ENCODE measurements around the gene COQ10A. TPM values are rescaled to one million over a fixed set of nuclear protein-coding genes. Genes with fewer than 3 reads are reported as not detected.

COQ10A gene
- total RNA-seq = 9.6 and 9.8 TPM in 2 replicates

GRCh38 chr12:56266693-56267442 is at the start of gene COQ10A:
TSS of gene COQ10A (plus strand) at chr12:56266942. CDS start at chr12:56267119, 177 bp downstream.

GRCh38 chr12:56221757-56222530 is 44.8 kb upstream of the COQ10A start, which contains the start of gene RNF41:
TSS of gene RNF41 (minus strand) at chr12:56221922. CDS start at chr12:56214047, 7,875 bp downstream.

DNA sequence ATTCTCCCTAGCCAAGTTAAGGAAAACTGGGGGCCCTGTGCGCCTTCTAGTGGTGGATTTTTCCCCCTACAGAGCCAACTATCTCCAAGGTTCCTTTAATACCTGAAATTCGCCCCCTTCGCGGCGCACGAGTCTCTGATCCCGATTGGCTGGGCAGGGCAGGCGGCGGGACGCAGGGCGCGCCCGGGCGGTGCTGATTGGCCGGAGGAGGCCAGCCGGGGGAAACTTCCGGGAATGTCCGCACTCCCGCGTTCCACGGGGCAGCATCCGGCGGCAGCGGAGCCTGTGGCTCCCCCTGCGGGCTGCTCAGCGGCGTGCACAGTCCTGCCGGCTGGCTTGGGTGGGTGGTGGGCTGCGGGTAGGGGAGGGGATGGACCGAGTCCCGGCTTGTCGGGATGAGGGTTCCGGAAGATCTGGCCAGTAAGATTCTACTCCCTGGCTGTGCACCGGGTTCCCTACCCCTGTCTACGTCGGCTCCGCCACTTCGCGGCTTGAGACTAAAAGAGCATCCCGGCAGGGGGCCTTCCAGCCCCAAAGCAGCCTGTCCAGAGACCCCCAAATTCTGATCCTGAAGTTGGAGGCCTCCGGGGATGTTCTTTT is 42.5 kb upstream of the COQ10A start, which contains the start of gene NABP2:
Gene NABP2, plus strand, starts transcription at position 241 of the 600 bp plus-strand sequence. CDS start 515 bp downstream, outside the sequence.

GRCh38 chr12:56229916-56230431 is 36.8 kb upstream of the COQ10A start, which contains the start of gene SLC39A5:
TSS of gene SLC39A5 (plus strand) at chr12:56230051. CDS start at chr12:56231275, 1,224 bp downstream.

DNA sequence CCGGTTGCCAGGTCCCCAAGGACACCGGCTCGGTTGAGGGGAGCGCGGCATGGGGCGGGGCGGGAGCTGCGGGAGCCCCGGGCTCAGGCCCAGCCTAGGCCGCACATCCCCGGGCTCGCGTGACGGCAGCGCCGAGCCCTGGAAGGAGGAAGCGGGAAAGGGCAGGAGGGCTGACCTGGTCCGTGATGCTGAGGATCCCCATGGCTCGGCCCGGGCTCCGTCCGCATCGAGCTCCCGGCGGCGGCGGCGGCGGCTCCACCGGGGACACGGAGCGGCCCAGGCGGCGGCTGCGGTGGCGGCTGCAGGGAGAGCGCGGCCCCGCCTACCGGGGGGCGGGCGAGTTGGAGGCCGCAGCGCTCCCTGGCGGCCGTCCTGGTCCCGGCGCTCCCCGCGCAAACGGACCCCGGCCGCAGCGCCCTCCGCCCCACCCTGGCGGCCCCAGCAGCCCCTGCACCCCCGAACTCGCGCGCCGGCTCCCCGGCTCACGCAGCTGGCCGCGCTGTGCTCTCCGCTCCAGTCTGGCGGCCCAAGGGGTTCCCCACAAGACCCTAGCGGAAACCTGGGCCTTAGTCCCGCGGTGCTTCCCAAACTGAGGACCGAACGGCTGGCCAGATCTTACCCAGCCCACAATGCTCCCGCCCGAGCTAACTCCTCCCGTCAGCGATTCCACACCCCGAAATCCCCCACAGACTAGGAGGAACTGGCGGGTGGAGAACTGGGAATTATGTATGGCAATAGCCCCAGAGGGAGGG is 8.5 kb upstream of the COQ10A start, which contains the start of gene ANKRD52:
Gene ANKRD52, minus strand, starts transcription at position 317 of the 752 bp plus-strand sequence. Its CDS starts 115 bp downstream, at position 202.

DNA sequence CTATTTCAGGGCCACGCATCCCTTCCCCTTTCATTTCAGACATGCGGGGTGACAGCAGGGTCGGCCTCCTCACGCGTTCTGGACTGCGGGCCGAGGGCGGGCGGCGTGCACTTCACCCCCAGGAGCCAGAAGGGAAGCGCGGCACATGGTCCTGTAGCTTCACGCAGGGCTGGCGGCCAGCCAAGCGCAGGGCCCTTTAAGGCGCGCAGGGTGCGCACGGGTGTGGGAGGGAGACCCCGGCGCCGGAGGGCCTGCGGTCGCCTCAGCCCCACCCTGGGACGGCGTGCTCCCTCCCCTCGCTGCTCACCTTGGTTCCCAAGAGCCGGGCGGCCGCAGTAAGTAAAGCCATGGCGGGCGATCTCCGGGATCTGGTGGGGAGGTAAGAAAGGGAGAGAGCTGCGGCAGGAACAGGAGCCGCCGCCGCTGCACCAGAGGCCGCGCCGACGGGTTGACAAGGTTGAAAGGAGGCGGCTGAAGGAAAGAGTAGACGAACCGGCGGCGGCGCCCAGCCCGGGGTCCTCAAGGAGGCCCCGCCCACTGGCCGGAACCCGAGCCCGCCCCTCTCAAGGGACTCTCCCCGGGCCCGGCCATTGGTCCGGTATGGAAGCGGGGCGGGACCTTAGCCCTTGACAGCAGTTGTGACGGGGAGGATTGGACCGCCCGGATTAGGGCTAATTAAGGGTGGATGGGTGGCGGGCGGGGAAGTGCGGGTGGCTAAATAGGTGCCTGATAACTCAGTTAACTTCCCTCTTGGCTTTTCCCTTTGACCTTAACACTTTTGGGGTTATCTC is 33.3 kb downstream of the COQ10A start, which contains the start of gene CS:
Gene CS, minus strand, starts transcription at position 478 of the 791 bp plus-strand sequence. Its CDS starts 129 bp downstream, at position 349.

GRCh38 chr12:56315622-56316473 is 49.1 kb downstream of the COQ10A start, which contains the start of gene CNPY2:
TSS of gene CNPY2 (minus strand) at chr12:56315988. CDS start at chr12:56315217, 771 bp downstream.

Other genes with a start within 250 kb of the COQ10A start
- 4.1 and 5.3 TPM in 2 replicates for gene IKZF4, start 245.9 kb upstream of the COQ10A start, total RNA-seq
- gene RPS26, start 225.0 kb upstream of the COQ10A start, total RNA-seq = 819 and 1,390 TPM in 2 replicates
- gene ERBB3, start 186.8 kb upstream of the COQ10A start, total RNA-seq = 2.3 and 5.6 TPM in 2 replicates
- gene PA2G4, start 162.4 kb upstream of the COQ10A start, total RNA-seq = 87.1 and 204 TPM in 2 replicates
- gene RPL41, start 150.3 kb upstream of the COQ10A start, total RNA-seq = 1,989 and 2,469 TPM in 2 replicates
- 2.3 and 3.0 TPM in 2 replicates for gene ZC3H10, start 148.7 kb upstream of the COQ10A start, total RNA-seq
- gene ESYT1, start 138.7 kb upstream of the COQ10A start, total RNA-seq = 318 and 340 TPM in 2 replicates
- gene MYL6B, start 114.4 kb upstream of the COQ10A start, total RNA-seq = 91.1 and 109 TPM in 2 replicates
- 1,442 and 2,553 TPM in 2 replicates for gene MYL6, start 108.6 kb upstream of the COQ10A start, total RNA-seq
- gene SMARCC2, start 77.5 kb upstream of the COQ10A start, total RNA-seq = 35.0 and 49.7 TPM in 2 replicates
- gene RNF41, start 45.0 kb upstream of the COQ10A start, total RNA-seq = 53.6 and 72.0 TPM in 2 replicates
- gene NABP2, start 42.6 kb upstream of the COQ10A start, total RNA-seq = 30.0 and 48.1 TPM in 2 replicates
- not detected in 2 replicates for gene SLC39A5, start 36.9 kb upstream of the COQ10A start, total RNA-seq
- 42.3 and 54.6 TPM in 2 replicates for gene ANKRD52, start 8.6 kb upstream of the COQ10A start, total RNA-seq
- 130 and 148 TPM in 2 replicates for gene CS, start 33.4 kb downstream of the COQ10A start, total RNA-seq
- 75.3 and 76.6 TPM in 2 replicates for gene CNPY2, start 49.0 kb downstream of the COQ10A start, total RNA-seq
- 15.6 and 21.6 TPM in 2 replicates for gene PAN2, start 67.1 kb downstream of the COQ10A start, total RNA-seq
- 1.1 and 1.5 TPM in 2 replicates for gene IL23A, start 71.9 kb downstream of the COQ10A start, total RNA-seq
- gene STAT2, start 93.2 kb downstream of the COQ10A start, total RNA-seq = 53.4 and 121 TPM in 2 replicates
- gene APOF, start 95.9 kb downstream of the COQ10A start, total RNA-seq = not detected in 2 replicates
- gene TIMELESS, start 182.5 kb downstream of the COQ10A start, total RNA-seq = 6.5 and 33.7 TPM in 2 replicates
- 0.98 TPM in 1 of 2 replicates, not detected in the other for gene MIP, start 187.7 kb downstream of the COQ10A start, total RNA-seq
- 1.5 and 1.6 TPM in 2 replicates for gene SPRYD4, start 201.6 kb downstream of the COQ10A start, total RNA-seq
- 1.1 and 2.2 TPM in 2 replicates for gene GLS2, start 221.2 kb downstream of the COQ10A start, total RNA-seq